Measurements from ENCODE around the gene CDC5L. TPM values are rescaled to one million over a fixed set of nuclear protein-coding genes. Genes with fewer than 3 reads are reported as not detected.

The CDC5L gene
- total RNA-seq, 4 donors from 2014 or later = 10.0 to 19.3 (median 14.7) TPM

GRCh38 chr6:44410363-44410762 lies 22.9 kb downstream of the CDC5L start:
- H3K27ac ChIP-seq = no peak overlapping the region
- peaks cover 0 to 2% (median 0%) of the 10 kb centered on the region in 3 donors for H3K4me1 ChIP-seq
- no peak overlapping the region for H3K4me3 ChIP-seq
- intact Hi-C loops (cut with DNase I) = no loop called here
- no peak for DNase-seq
- TF ChIP-seq POLR2A (IDR thresholded peaks at IDR 0.05) = no peak
- no peak for TF ChIP-seq CTCF (IDR thresholded peaks at IDR 0.05)
- H3K27me3 ChIP-seq = no peaks in the 10 kb centered on the region
- peaks cover 20 to 92% (median 31%) of the 10 kb centered on the region in 3 donors for H3K36me3 ChIP-seq
- 75 to 76% methylated on average over 1 of the region's 1 CpG for WGBS, 2 donors
- no peaks in the 10 kb centered on the region for H3K9me3 ChIP-seq

- H3K36me3 ChIP-seq = peaks cover 21 to 91% (median 29%) of the 10 kb centered on the region in 3 donors
- no peaks in the 10 kb centered on the region for H3K9me3 ChIP-seq
- TF ChIP-seq POLR2A (IDR thresholded peaks at IDR 0.05) (no peak), CTCF (IDR thresholded peaks at IDR 0.05) (no peak)
- DNase-seq = no peak
- H3K4me3 ChIP-seq = no peak overlapping the region
- intact Hi-C loops (cut with DNase I) = no loop called here
- WGBS, 2 donors = 64% methylated on average over 1 of the region's 1 CpG
- H3K27me3 ChIP-seq = no peaks in the 10 kb centered on the region
- H3K27ac ChIP-seq = no peak overlapping the region
- peaks cover 0 to 7% (median 0%) of the 10 kb centered on the region in 3 donors for H3K4me1 ChIP-seq
Measured at GRCh38 chr6:44411141-44411540, 23.6 kb downstream of the CDC5L start.

- Histone ChIP-seq H3K27ac (no peak overlapping the region), H3K36me3 (peaks cover 12 to 82% (median 21%) of the 10 kb centered on the region in 3 donors), H3K27me3 (no peaks in the 10 kb centered on the region), H3K4me3 (no peak overlapping the region), H3K4me1 (peaks cover 0 to 10% (median 0%) of the 10 kb centered on the region in 3 donors), H3K9me3 (no peaks in the 10 kb centered on the region)
- intact Hi-C loops (cut with DNase I) = no loop called here
- 75 to 77% methylated on average over 2 of the region's 2 CpGs for WGBS, 2 donors
- no peak for DNase-seq
- no peak for TF ChIP-seq CTCF (IDR thresholded peaks at IDR 0.05)
- no peak for TF ChIP-seq POLR2A (IDR thresholded peaks at IDR 0.05)
Measured at GRCh38 chr6:44415449-44415848, 27.9 kb downstream of the CDC5L start.

- TF ChIP-seq POLR2A (IDR thresholded peaks at IDR 0.05) = no peak
- TF ChIP-seq CTCF (IDR thresholded peaks at IDR 0.05) = no peak
- peaks cover 17 to 84% (median 21%) of the 10 kb centered on the region in 3 donors for H3K36me3 ChIP-seq
- no peaks in the 10 kb centered on the region for H3K9me3 ChIP-seq
- H3K4me3 ChIP-seq = no peak overlapping the region
- H3K4me1 ChIP-seq = peaks cover 0 to 10% (median 0%) of the 10 kb centered on the region in 3 donors
- no peak for DNase-seq
- 89 to 93% methylated on average over 1 of the region's 1 CpG for WGBS, 2 donors
- intact Hi-C loops (cut with DNase I) = no loop called here
- no peak overlapping the region for H3K27ac ChIP-seq
- no peaks in the 10 kb centered on the region for H3K27me3 ChIP-seq
Measured at GRCh38 chr6:44415873-44416502, 28.5 kb downstream of the CDC5L start.

- Histone ChIP-seq H3K36me3 (peaks cover 0 to 91% (median 30%) of the 10 kb centered on the region in 3 donors), H3K4me1 (no peaks in the 10 kb centered on the region), H3K4me3 (no peak overlapping the region), H3K9me3 (no peaks in the 10 kb centered on the region), H3K27ac (no peak overlapping the region), H3K27me3 (no peaks in the 10 kb centered on the region)
- intact Hi-C loops (cut with DNase I) = no loop called here
- no peak for TF ChIP-seq CTCF (IDR thresholded peaks at IDR 0.05)
- 79 to 93% methylated on average over 5 of the region's 5 CpGs for WGBS, 2 donors
- DNase-seq = no peak
Measured at GRCh38 chr6:44422531-44422930, 35.0 kb downstream of the CDC5L start.

All from esophagus squamous epithelium (tissue), 5 donors.